ENCODE results near the gene SCN1B. TPM values are rescaled to one million over a fixed set of nuclear protein-coding genes. Genes with fewer than 3 reads are reported as not detected.
A peak's percentile ranks its signal among the peaks of the same experiment; 100 is the strongest.
"Not testable (repeated sequence)": the region's sequence is repeated elsewhere in the genome, so short reads cannot be mapped to it uniquely, and the experiment has no call there.

The SCN1B gene
- total RNA-seq, 2 donors from 2014 or later: 1.5 to 1.7 TPM

GRCh38 chr19:35025969-35026368 lies 4.3 kb upstream of the SCN1B start:
- no peak for ATAC-seq

GRCh38 chr19:35026418-35026817 lies 3.9 kb upstream of the SCN1B start:
- no peak for ATAC-seq
- Mint-ChIP-seq H3K9me3 (no peaks in the 10 kb centered on the region), H3K27ac (no peak overlapping the region), H3K36me3 (peaks cover 4 to 7% of the 10 kb centered on the region in 2 donors)
- no peak for DNase-seq (ENCODE audit: low spot score in 2 of 2)

More at GRCh38 chr19:35025969-35026368, 4.3 kb upstream of the SCN1B start:
- Mint-ChIP-seq H3K27ac (no peak overlapping the region), H3K36me3 (peaks cover 5% of the 10 kb centered on the region in 2 donors), H3K9me3 (no peaks in the 10 kb centered on the region)
- no peak for DNase-seq (ENCODE audit: low spot score in 2 of 2)

GRCh38 chr19:35027009-35027408 lies 3.3 kb upstream of the SCN1B start:
- DNase-seq (ENCODE audit: low spot score in 2 of 2) (no peak), ATAC-seq (no peak)
- peaks cover 4 to 9% of the 10 kb centered on the region in 2 donors for H3K36me3 Mint-ChIP-seq
- H3K9me3 Mint-ChIP-seq: no peaks in the 10 kb centered on the region
- no peak overlapping the region for H3K27ac Mint-ChIP-seq

GRCh38 chr19:35027851-35028599 lies 2.2 kb upstream of the SCN1B start:
- DNase-seq (ENCODE audit: low spot score in 2 of 2) (no peak), ATAC-seq (no peak)
- Mint-ChIP-seq H3K9me3 (no peaks in the 10 kb centered on the region), H3K27ac (no peak overlapping the region), H3K36me3 (peaks cover 4 to 9% of the 10 kb centered on the region in 2 donors)

- not testable (repeated sequence) for H3K36me3 Mint-ChIP-seq; ATAC-seq; DNase-seq (ENCODE audit: low spot score in 2 of 2); H3K9me3 Mint-ChIP-seq; H3K27ac Mint-ChIP-seq
These were observed 1.7 kb upstream of the SCN1B start for GRCh38 chr19:35028600-35028885.

- not testable (repeated sequence) for ATAC-seq; H3K36me3 Mint-ChIP-seq; H3K9me3 Mint-ChIP-seq; DNase-seq (ENCODE audit: low spot score in 2 of 2)
- H3K27ac Mint-ChIP-seq: peak overlapping the region in 1 of 2 donors; percentile 19
These were observed 964 bp upstream of the SCN1B start for GRCh38 chr19:35029275-35029736.

GRCh38 chr19:35029737-35030256 lies 473 bp upstream of the SCN1B start:
- Mint-ChIP-seq H3K27ac (no peak overlapping the region), H3K9me3 (no peaks in the 10 kb centered on the region), H3K36me3 (peaks cover 4 to 5% of the 10 kb centered on the region in 2 donors)
- ATAC-seq: peak; percentile 9 to 12
- DNase-seq (ENCODE audit: low spot score in 2 of 2): no peak

GRCh38 chr19:35031072-35031881 lies 1.0 kb downstream of the SCN1B start:
- Mint-ChIP-seq H3K27ac (peak overlapping the region; percentile 36 to 94), H3K9me3 (no peaks in the 10 kb centered on the region), H3K36me3 (peaks cover 0 to 5% of the 10 kb centered on the region in 2 donors)
- no peak for DNase-seq (ENCODE audit: low spot score in 2 of 2)
- no peak for ATAC-seq

- no peak for DNase-seq (ENCODE audit: low spot score in 2 of 2)
- H3K9me3 Mint-ChIP-seq: no peaks in the 10 kb centered on the region
- peaks cover 0 to 5% of the 10 kb centered on the region in 2 donors for H3K36me3 Mint-ChIP-seq
- ATAC-seq: no peak
- H3K27ac Mint-ChIP-seq: no peak overlapping the region
These were observed 2.1 kb downstream of the SCN1B start for GRCh38 chr19:35032356-35032865.

GRCh38 chr19:35033067-35034004 lies 3.1 kb downstream of the SCN1B start:
- ATAC-seq (no peak), DNase-seq (ENCODE audit: low spot score in 2 of 2) (no peak)
- no peaks in the 10 kb centered on the region for H3K9me3 Mint-ChIP-seq
- H3K36me3 Mint-ChIP-seq: peaks cover 0 to 5% of the 10 kb centered on the region in 2 donors
- H3K27ac Mint-ChIP-seq: no peak overlapping the region

- no peaks in the 10 kb centered on the region for H3K9me3 Mint-ChIP-seq
- DNase-seq (ENCODE audit: low spot score in 2 of 2) (no peak), ATAC-seq (no peak)
- no peak overlapping the region for H3K27ac Mint-ChIP-seq
- H3K36me3 Mint-ChIP-seq: peaks cover 0 to 5% of the 10 kb centered on the region in 2 donors
These were observed 3.8 kb downstream of the SCN1B start for GRCh38 chr19:35034005-35034502.

- ATAC-seq (no peak), DNase-seq (ENCODE audit: low spot score in 2 of 2) (no peak)
- H3K36me3 Mint-ChIP-seq: peaks cover 0 to 5% of the 10 kb centered on the region in 2 donors
- H3K9me3 Mint-ChIP-seq: no peaks in the 10 kb centered on the region
- no peak overlapping the region for H3K27ac Mint-ChIP-seq
These were observed 4.5 kb downstream of the SCN1B start for GRCh38 chr19:35034588-35035382.

- Mint-ChIP-seq H3K36me3 (no peaks in the 10 kb centered on the region), H3K27ac (no peak overlapping the region), H3K9me3 (no peaks in the 10 kb centered on the region)
- no peak for ATAC-seq
- no peak for DNase-seq (ENCODE audit: low spot score in 2 of 2)
These were observed 7.7 kb downstream of the SCN1B start for GRCh38 chr19:35037716-35038622.

- Mint-ChIP-seq H3K36me3 (no peaks in the 10 kb centered on the region), H3K27ac (no peak overlapping the region), H3K9me3 (no peaks in the 10 kb centered on the region)
- ATAC-seq (peak in 1 of 2 donors; percentile 20), DNase-seq (ENCODE audit: low spot score in 2 of 2) (no peak)
These were observed 8.6 kb downstream of the SCN1B start for GRCh38 chr19:35038623-35039512.
